ENCODE data around the gene OGFOD1. TPM values are rescaled to one million over a fixed set of nuclear protein-coding genes. Genes with fewer than 3 reads are reported as not detected.

OGFOD1 gene
- total RNA-seq, 4 donors from 2014 or later = 18.3 to 47.1 (median 33.1) TPM

GRCh38 chr16:56411123-56411522 lies 40.2 kb upstream of the OGFOD1 start:
- no peak for TF ChIP-seq EP300 (IDR thresholded peaks at IDR 0.05)
- TF ChIP-seq CTCF (IDR thresholded peaks at IDR 0.05) = no peak
- TF ChIP-seq POLR2AphosphoS5 (IDR thresholded peaks at IDR 0.05) = no peak
- no peak for DNase-seq (ENCODE audit: extremely low spot score)
- 87% methylated on average over 5 of the region's 5 CpGs for WGBS
- intact Hi-C loops (cut with DNase I) = no loop called here
- no peaks in the 10 kb centered on the region for H3K27me3 ChIP-seq
- no peaks in the 10 kb centered on the region for H3K9me3 ChIP-seq
- H3K4me1 ChIP-seq = peaks cover 7 to 23% (median 17%) of the 10 kb centered on the region in 4 donors
- H3K36me3 ChIP-seq = peaks cover 39 to 64% (median 45%) of the 10 kb centered on the region in 4 donors
- no peak overlapping the region for H3K27ac ChIP-seq (replicated peaks in 1 of 4)
- no peak overlapping the region for H3K4me3 ChIP-seq

GRCh38 chr16:56411624-56412023 lies 39.7 kb upstream of the OGFOD1 start:
- WGBS = 97% methylated on average over 2 of the region's 2 CpGs
- intact Hi-C loops (cut with DNase I) = no loop called here
- Histone ChIP-seq H3K4me3 (no peak overlapping the region), H3K27me3 (no peaks in the 10 kb centered on the region), H3K9me3 (no peaks in the 10 kb centered on the region), H3K27ac (replicated peaks in 1 of 4) (no peak overlapping the region), H3K4me1 (peaks cover 7 to 23% (median 17%) of the 10 kb centered on the region in 4 donors), H3K36me3 (peaks cover 39 to 64% (median 45%) of the 10 kb centered on the region in 4 donors)
- TF ChIP-seq POLR2A (IDR thresholded peaks at IDR 0.05; ENCODE audit: low read depth) (no peak), EP300 (IDR thresholded peaks at IDR 0.05) (no peak), CTCF (IDR thresholded peaks at IDR 0.05) (no peak), POLR2AphosphoS5 (IDR thresholded peaks at IDR 0.05) (no peak)
- DNase-seq (ENCODE audit: extremely low spot score) = no peak

GRCh38 chr16:56413381-56413780 lies 38.0 kb upstream of the OGFOD1 start:
- no peak for DNase-seq (ENCODE audit: extremely low spot score)
- Histone ChIP-seq H3K27me3 (no peaks in the 10 kb centered on the region), H3K9me3 (no peaks in the 10 kb centered on the region), H3K36me3 (peaks cover 28 to 49% (median 32%) of the 10 kb centered on the region in 4 donors), H3K4me3 (no peak overlapping the region), H3K27ac (replicated peaks in 1 of 4) (no peak overlapping the region), H3K4me1 (peaks cover 7 to 23% (median 20%) of the 10 kb centered on the region in 4 donors)
- 75% methylated on average over 5 of the region's 5 CpGs for WGBS
- intact Hi-C loops (cut with DNase I) = no loop called here
- TF ChIP-seq EP300 (IDR thresholded peaks at IDR 0.05) (no peak), CTCF (IDR thresholded peaks at IDR 0.05) (no peak), POLR2A (IDR thresholded peaks at IDR 0.05; ENCODE audit: low read depth) (no peak), POLR2AphosphoS5 (IDR thresholded peaks at IDR 0.05) (no peak)

- H3K9me3 ChIP-seq = no peaks in the 10 kb centered on the region
- no peak for TF ChIP-seq POLR2A (IDR thresholded peaks at IDR 0.05; ENCODE audit: low read depth)
- no peak for TF ChIP-seq POLR2AphosphoS5 (IDR thresholded peaks at IDR 0.05)
- TF ChIP-seq CTCF (IDR thresholded peaks at IDR 0.05) = no peak
- no peak for TF ChIP-seq EP300 (IDR thresholded peaks at IDR 0.05)
- no peaks in the 10 kb centered on the region for H3K27me3 ChIP-seq
- intact Hi-C loops (cut with DNase I) = no loop called here
- H3K27ac ChIP-seq (replicated peaks in 1 of 4) = no peak overlapping the region
- H3K4me1 ChIP-seq = peaks cover 7 to 31% (median 23%) of the 10 kb centered on the region in 4 donors
- 92% methylated on average over 5 of the region's 5 CpGs for WGBS
- H3K36me3 ChIP-seq = peaks cover 18 to 39% (median 22%) of the 10 kb centered on the region in 4 donors
- no peak for DNase-seq (ENCODE audit: extremely low spot score)
- H3K4me3 ChIP-seq = no peak overlapping the region
Measured at GRCh38 chr16:56414366-56414765, 37.0 kb upstream of the OGFOD1 start.

GRCh38 chr16:56415875-56416274 lies 35.5 kb upstream of the OGFOD1 start:
- Histone ChIP-seq H3K9me3 (no peaks in the 10 kb centered on the region), H3K4me3 (no peak overlapping the region), H3K4me1 (peaks cover 7 to 43% (median 37%) of the 10 kb centered on the region in 4 donors), H3K27ac (replicated peaks in 1 of 4) (no peak overlapping the region), H3K36me3 (peaks cover 14 to 26% (median 16%) of the 10 kb centered on the region in 4 donors), H3K27me3 (no peaks in the 10 kb centered on the region)
- intact Hi-C loops (cut with DNase I) = no loop called here
- TF ChIP-seq POLR2AphosphoS5 (IDR thresholded peaks at IDR 0.05) (no peak), EP300 (IDR thresholded peaks at IDR 0.05) (no peak)
- 91% methylated on average over 4 of the region's 4 CpGs for WGBS
- no peak for DNase-seq (ENCODE audit: extremely low spot score)

Measured in esophagus muscularis mucosa (tissue), 4 donors.